H1 (cell line): ENCODE measurements around the gene MGLL. TPM values are rescaled to one million over a fixed set of nuclear protein-coding genes. Genes with fewer than 3 reads are reported as not detected.

ENCODE experiments used
- CTCF ChIA-PET: fragments of 300-600 bp; sonication (Branson Sonifier 250); formaldehyde crosslinking; loops from one replicate; lab custom pipeline; 2021; ENCODE audit not compliant: partially characterized antibody; lab: Charles Lee
- POLR2A ChIA-PET: fragments of 300-600 bp; sonication (Branson Sonifier 250); formaldehyde crosslinking; loops from one replicate; lab custom pipeline; 2021; ENCODE audit warnings: inconsistent platforms; ENCODE audit not compliant: partially characterized antibody; lab: Charles Lee
- DNase-seq, 2 experiments: peaks; one replicate each; pipeline versions ENCODE4 v3.0.0 to v3.0.0-alpha.2; 2010 to 2022; ENCODE audit warnings: low spot score in 2 of 2, low read depth in 1 of 2, mixed read lengths in 1 of 2
- FAIRE-seq: peaks from 2 replicates; lab custom pipeline; 2011; peaks lifted over from hg19 to GRCh38; lab: Jason Lieb, UNC
- H2AFZ ChIP-seq: 2 replicates; pipeline ENCODE4 v1.8.1; 2012; ENCODE audit warnings: low read length, inconsistent platforms
- H2AK5ac ChIP-seq: 2 replicates; pipeline ENCODE4 v1.6.1; 2013; ENCODE audit warnings: low read depth, low read length
- H2BK120ac ChIP-seq: replicated peaks from 2 replicates; pipeline ENCODE3; 2013; ENCODE audit warnings: low read depth, low read length, inconsistent platforms
- H2BK12ac ChIP-seq: 2 replicates; pipeline ENCODE4 v1.6.1; 2013; ENCODE audit warnings: low read depth, low read length
- H2BK15ac ChIP-seq: 2 replicates; pipeline ENCODE4 v1.6.1; 2013; ENCODE audit warnings: low read length
- H2BK20ac ChIP-seq: 2 replicates; pipeline ENCODE4 v1.6.1; 2013; ENCODE audit warnings: low read length
- H2BK5ac ChIP-seq: 2 replicates; pipeline ENCODE4 v1.6.1; 2013; ENCODE audit warnings: low read depth, low read length
- H3K14ac ChIP-seq: 2 replicates; pipeline ENCODE4 v1.6.1; 2013; ENCODE audit warnings: inconsistent platforms; ENCODE audit not compliant: insufficient read length
- H3K18ac ChIP-seq: 2 replicates; pipeline ENCODE4 v1.6.1; 2013; ENCODE audit warnings: low read length; ENCODE audit errors: extremely low read depth
- H3K23ac ChIP-seq: 2 replicates; pipeline ENCODE4 v1.6.1; 2013; ENCODE audit warnings: inconsistent platforms; ENCODE audit not compliant: insufficient read length
- H3K23me2 ChIP-seq: 2 replicates; pipeline ENCODE4 v1.6.1; 2013; ENCODE audit warnings: low read depth, low read length
- H3K27ac ChIP-seq: 2 replicates; pipeline ENCODE4 v1.6.1; 2011; ENCODE audit warnings: low read depth, low read length, inconsistent platforms
- H3K27me3 ChIP-seq, 4 experiments: replicated peaks in 1 of 4; 1 replicate in 1 of 4; 2 replicates in 3 of 4; pipeline versions ENCODE4 v1.6.1 to v1.8.1; 2011 to 2013; ENCODE audit warnings: low read length in 3 of 4, mild to moderate bottlenecking in 3 of 4, inconsistent platforms in 2 of 4, mixed read lengths in 2 of 4, moderate library complexity in 1 of 4; ENCODE audit not compliant: control insufficient read depth in 3 of 4, insufficient read depth in 3 of 4; ENCODE audit errors: extremely low read depth in 1 of 4
- H3K36me3 ChIP-seq, 4 experiments: 2 replicates each; pipeline versions ENCODE4 v1.6.1 to v1.8.1; 2011 to 2013; ENCODE audit warnings: mild to moderate bottlenecking in 4 of 4, low read length in 3 of 4, moderate library complexity in 2 of 4, control low read depth in 1 of 4, inconsistent platforms in 1 of 4; ENCODE audit not compliant: insufficient read depth in 4 of 4, control insufficient read depth in 2 of 4
- H3K4ac ChIP-seq: replicated peaks from 2 replicates; pipeline ENCODE3; 2013; ENCODE audit warnings: low read length, low read depth, mixed read lengths, inconsistent platforms; ENCODE audit not compliant: insufficient read length
- H3K4me1 ChIP-seq, 4 experiments: replicated peaks in 1 of 4; 1 replicate in 1 of 4; 2 replicates in 3 of 4; pipeline versions ENCODE4 v1.6.1 to v1.8.1; 2011 to 2013; ENCODE audit warnings: low read length in 3 of 4, inconsistent platforms in 2 of 4, mixed read lengths in 1 of 4; ENCODE audit not compliant: insufficient read depth in 4 of 4, control insufficient read depth in 3 of 4
- H3K4me2 ChIP-seq, 2 experiments: 2 replicates each; pipeline versions ENCODE4 v1.6.1 to v1.8.1; 2011 to 2013; ENCODE audit warnings: low read depth in 2 of 2, low read length in 2 of 2, control low read depth in 1 of 2, inconsistent platforms in 1 of 2, mild to moderate bottlenecking in 1 of 2; ENCODE audit not compliant: insufficient read depth in 1 of 2
- H3K4me3 ChIP-seq, 4 experiments: fragments of 200-600, 300-600 bp in 1 of 4; sonication (generic), shearing (Covaris generic), sonication (Bioruptor Twin) in 1 of 4; 2 replicates each; pipeline versions ENCODE4 v1.5.1 to v1.8.1; 2011 to 2016; ENCODE audit warnings: low read length in 4 of 4, low read depth in 3 of 4, control low read depth in 2 of 4, inconsistent platforms in 2 of 4, mild to moderate bottlenecking in 2 of 4, mixed read lengths in 1 of 4, moderate library complexity in 1 of 4; ENCODE audit not compliant: insufficient read depth in 2 of 4; ENCODE audit errors: extremely low read depth in 1 of 4
- H3K56ac ChIP-seq: replicated peaks from 2 replicates; pipeline ENCODE3; 2013; ENCODE audit warnings: low read depth, mild to moderate bottlenecking, mixed read lengths, low read length, inconsistent platforms; ENCODE audit not compliant: insufficient read length
- H3K79me1 ChIP-seq: 2 replicates; pipeline ENCODE4 v1.6.1; 2013; ENCODE audit warnings: low read depth, low read length, control low read depth
- H3K79me2 ChIP-seq, 2 experiments: 2 replicates each; pipeline versions ENCODE4 v1.6.1 to v1.8.1; 2012 to 2013; ENCODE audit warnings: low read length in 2 of 2, mild to moderate bottlenecking in 2 of 2, inconsistent platforms in 1 of 2; ENCODE audit not compliant: insufficient read depth in 2 of 2, control insufficient read depth in 1 of 2
- H3K9ac ChIP-seq, 4 experiments: replicated peaks in 1 of 4; 1 replicate in 1 of 4; 2 replicates in 3 of 4; pipeline versions ENCODE4 v1.6.1 to v1.8.1; 2011 to 2013; ENCODE audit warnings: low read depth in 3 of 4, low read length in 3 of 4, control low read depth in 2 of 4, mild to moderate bottlenecking in 2 of 4, moderate library complexity in 2 of 4, inconsistent platforms in 1 of 4; ENCODE audit errors: extremely low read depth in 1 of 4
- H3K9me3 ChIP-seq, 2 experiments: 2 replicates each; pipeline versions ENCODE4 v1.6.1 to v1.8.1; 2012 to 2013; ENCODE audit warnings: mild to moderate bottlenecking in 2 of 2, moderate library complexity in 2 of 2, control low read depth in 1 of 2, inconsistent platforms in 1 of 2, low read depth in 1 of 2, low read length in 1 of 2, mixed read lengths in 1 of 2; ENCODE audit not compliant: insufficient read depth in 2 of 2
- H4K20me1 ChIP-seq, 2 experiments: replicated peaks in 1 of 2; 2 replicates each; pipeline versions ENCODE3 to v1.8.1; 2011 to 2013; ENCODE audit warnings: inconsistent platforms in 2 of 2, low read length in 2 of 2, mild to moderate bottlenecking in 1 of 2; ENCODE audit not compliant: insufficient read depth in 2 of 2, control insufficient read depth in 1 of 2
- H4K5ac ChIP-seq: 2 replicates; pipeline ENCODE4 v1.6.1; 2013; ENCODE audit warnings: low read length, low read depth, mixed read lengths, inconsistent platforms; ENCODE audit not compliant: insufficient read length
- H4K8ac ChIP-seq: 2 replicates; pipeline ENCODE4 v1.8.0; 2013; ENCODE audit warnings: mild to moderate bottlenecking, moderate library complexity, low read length, inconsistent platforms; ENCODE audit not compliant: insufficient read depth; ENCODE audit errors: extremely low read depth
- H4K91ac ChIP-seq: replicated peaks from 2 replicates; pipeline ENCODE3; 2013; ENCODE audit warnings: low read length, mixed read lengths, inconsistent platforms; ENCODE audit not compliant: insufficient read length
- CEBPB ChIP-seq: IDR thresholded peaks from 2 replicates; pipeline ENCODE4 v1.6.1; 2012; ENCODE audit warnings: low read depth, low read length
- HDAC6 ChIP-seq: IDR thresholded peaks from one replicate; pipeline ENCODE4 v1.7.1; 2012; ENCODE audit warnings: low read depth, mild to moderate bottlenecking, inconsistent platforms, low read length, moderate library complexity
- JUN ChIP-seq: IDR thresholded peaks from 2 replicates; pipeline ENCODE4 v1.6.1; 2011; ENCODE audit warnings: low read depth, mild to moderate bottlenecking, improper control_type of control experiment, low read length
- NANOG ChIP-seq: IDR thresholded peaks from 2 replicates; pipeline ENCODE4 v1.6.1; 2011; ENCODE audit warnings: low read length, low read depth, mild to moderate bottlenecking, inconsistent platforms; ENCODE audit not compliant: insufficient read depth, poor library complexity, severe bottlenecking
- NRF1 ChIP-seq: IDR thresholded peaks from 2 replicates; pipeline ENCODE4 v1.6.1; 2011; ENCODE audit warnings: mild to moderate bottlenecking, low read depth, low read length, improper control_type of control experiment
- RBBP5 ChIP-seq: IDR thresholded peaks from 2 replicates; pipeline ENCODE4 v1.7.1; 2012; ENCODE audit warnings: low read depth, mild to moderate bottlenecking, inconsistent platforms, low read length, moderate library complexity, borderline replicate concordance
- RXRA ChIP-seq: IDR thresholded peaks from 2 replicates; pipeline ENCODE4 v1.6.1; 2011; ENCODE audit warnings: low read depth, mild to moderate bottlenecking, low read length, moderate library complexity; ENCODE audit not compliant: insufficient read depth
- SAP30 ChIP-seq: fragments of 300-600 bp; sonication (generic); IDR thresholded peaks from 2 replicates; pipeline ENCODE4 v1.7.1; 2012; ENCODE audit warnings: low read length, moderate library complexity, mild to moderate bottlenecking, inconsistent platforms; ENCODE audit not compliant: insufficient read depth, insufficient replicate concordance
- SIRT6 ChIP-seq: IDR thresholded peaks from one replicate; pipeline ENCODE4 v1.7.1; 2012; ENCODE audit warnings: low read length, inconsistent platforms
- SRF ChIP-seq: IDR thresholded peaks from 2 replicates; pipeline ENCODE4 v1.6.1; 2011; ENCODE audit warnings: mild to moderate bottlenecking, low read depth, low read length, moderate library complexity
- SUZ12 ChIP-seq: fragments of 200-600 bp; sonication (generic); IDR thresholded peaks from 2 replicates; pipeline ENCODE4 v1.6.1; 2012; ENCODE audit warnings: mild to moderate bottlenecking, inconsistent platforms, low read length, moderate library complexity, mixed read lengths
- WGBS, 2 experiments: shearing (Covaris generic) in 1 of 2; methylation state at CpG; one replicate each; pipeline versions ENCODE4 v1.1.6 to v1.1.7; 2013 to 2015; ENCODE audit warnings: low lambda C conversion rate in 2 of 2, mixed read lengths in 2 of 2, inconsistent platforms in 1 of 2, low coverage in 1 of 2, missing lambda C conversion rate in 1 of 2; ENCODE audit not compliant: insufficient replicate concordance in 2 of 2, insufficient coverage in 1 of 2, insufficient read length in 1 of 2; ENCODE audit errors: extremely low coverage in 1 of 2, missing lambda C conversion rate in 1 of 2; 5-methylcytosine and 5-hydroxymethylcytosine counted together
- polyA plus RNA-seq, 7 experiments: library from polyadenylated mRNA; depleted of rRNA in 3 of 7; stranded (reverse) in 5 of 7; unstranded in 2 of 7; fragments of >200 nt in 5 of 7; fragments of 200-250 nt in 2 of 7; gene quantifications; 1 replicate in 5 of 7; 2 replicates in 1 of 7; 4 replicates in 1 of 7; pipeline versions ENCODE4 v1.2.1 to v1.2.3, GENCODE V29; 2011 to 2013; ENCODE audit warnings: missing spikeins in 2 of 7, mixed read lengths in 2 of 7
- total RNA-seq: library from RNA; stranded (reverse); fragmentation: NEBNext Ultra II Directional; extraction: Animal tissue kit (Norgen Biotek cat#: 25700); gene quantifications from 2 replicates; pipeline ENCODE4 v1.2.1, GENCODE V29; 2021

The MGLL gene
- total and polyA plus RNA-seq, 2 of the 8 experiments (the other 6 are each of a cell fraction or from before 2014, with no cell fraction given): 0.05 to 0.34 TPM

GRCh38 chr3:127762077-127762786 is 60.1 kb downstream of the MGLL start:
- FAIRE-seq (no peak), DNase-seq (no peak)
- Histone ChIP-seq H2BK15ac (no peak overlapping the region), H4K5ac (no peak overlapping the region), H3K27me3 (0 out of 7 replicates have a peak, but pooled peaks cover 0 to 2% (median 0%) of the 10 kb centered on the region in 4 experiments), H2BK5ac (no peak overlapping the region), H2AK5ac (no peak overlapping the region), H4K8ac (no peak overlapping the region), H2BK12ac (no peak overlapping the region), H2BK120ac (no peak overlapping the region), H3K4ac (no peak overlapping the region), H3K56ac (no peak overlapping the region), H3K27ac (no peak overlapping the region), H4K91ac (no peak overlapping the region), H3K14ac (no peak overlapping the region), H3K4me3 (no peak overlapping the region), H3K23me2 (no peaks in the 10 kb centered on the region), H3K36me3 (no peaks in the 10 kb centered on the region), H2AFZ (no peak overlapping the region), H3K9me3 (no peaks in the 10 kb centered on the region), H2BK20ac (no peak overlapping the region), H3K23ac (no peak overlapping the region), H3K79me2 (no peaks in the 10 kb centered on the region), H3K9ac (no peak overlapping the region), H3K4me1 (no peaks in the 10 kb centered on the region), H3K18ac (no peak overlapping the region), H4K20me1 (no peaks in the 10 kb centered on the region), H3K79me1 (no peaks in the 10 kb centered on the region), H3K4me2 (no peak overlapping the region)
- 78% methylated on average over 15 of the region's 15 CpGs; no CpG with 5 or more reads in 1 of the 2 experiments for WGBS, 2 experiments
- POLR2A ChIA-PET: interaction anchor here (1.4 kb wide), 1 partner anchor 30 kb away, joined by 3 read pairs; no protein-coding TSS in a partner anchor
- CTCF ChIA-PET: interaction anchor here (0.8 to 3.5 kb wide), 11 partner anchors 8 to 128 kb away, joined by 3 to 35 read pairs (median 4); no protein-coding TSS in a partner anchor
- TF ChIP-seq CEBPB (no peak), SAP30 (no peak), SIRT6 (no peak), NANOG (no peak), RBBP5 (no peak), JUN (no peak), SRF (no peak), NRF1 (no peak), RXRA (no peak), HDAC6 (no peak), SUZ12 (no peak)
